HepG2 (cell line): Measurements from ENCODE around the gene ZNF324B. TPM values are rescaled to one million over a fixed set of nuclear protein-coding genes. Genes with fewer than 3 reads are reported as not detected.

Experiments used
- ATAC-seq: fragments of 200-7000 bp; cut with Tn5 transposase; 3 replicates; pipeline ENCODE4 v1.9.1; 2020; ENCODE audit warnings: mild to moderate bottlenecking, moderate library complexity
- BruUV-seq: library from RNA; stranded (reverse); fragments of 400-500 nt; replicated peaks from 2 replicates; lab custom pipeline; 2021; lab: Mats Ljungman, UMichigan
- CTCF ChIA-PET: fragments of 300-600 bp; formaldehyde crosslinking; extraction: SDS; loops from one replicate; lab custom pipeline; 2021; ENCODE audit warnings: low total read pairs, inconsistent platforms, low intra/inter-chr PET ratio; lab: Yijun Ruan, JAX
- POLR2A ChIA-PET: fragments of 350-600 bp; sonication (Branson Sonifier 250); formaldehyde crosslinking; loops from one replicate; lab custom pipeline; 2020; ENCODE audit warnings: antibody characterized with exemption, inconsistent platforms; lab: Yijun Ruan, JAX
- DNase-seq: peaks from one replicate; pipeline ENCODE4 v3.0.0-alpha.2; 2015; ENCODE audit warnings: low spot score
- FAIRE-seq: peaks from 3 replicates; lab custom pipeline; 2011; peaks lifted over from hg19 to GRCh38; lab: Jason Lieb, UNC
- H2AFZ ChIP-seq: one replicate; pipeline ENCODE4 v1.6.1; 2011; ENCODE audit warnings: low read length, inconsistent platforms
- H3K27ac ChIP-seq: fragments of 300-600 bp; 3 replicates; pipeline ENCODE4 v1.8.0; 2011; ENCODE audit warnings: mixed run types, mild to moderate bottlenecking, mixed read lengths, low read length, inconsistent platforms; ENCODE audit not compliant: insufficient read depth; ENCODE audit errors: extremely low read length
- H3K27me3 ChIP-seq, 2 experiments: fragments of 200-600 bp in 1 of 2; 2 replicates in 1 of 2; 3 replicates in 1 of 2; pipeline versions ENCODE4 v1.6.0 to v1.8.0; 2011; ENCODE audit warnings: low read length in 2 of 2, mild to moderate bottlenecking in 2 of 2, moderate library complexity in 2 of 2, inconsistent platforms in 1 of 2; ENCODE audit not compliant: insufficient read depth in 2 of 2, control insufficient read depth in 1 of 2
- H3K36me3 ChIP-seq, 2 experiments: fragments of 200-600 bp in 1 of 2; replicated peaks in 1 of 2; 2 replicates in 1 of 2; 3 replicates in 1 of 2; pipeline versions ENCODE4 v1.5.1 to v1.8.0; 2011; ENCODE audit warnings: low read length in 2 of 2, inconsistent platforms in 1 of 2; ENCODE audit not compliant: insufficient read depth in 2 of 2, control insufficient read depth in 1 of 2
- H3K4me1 ChIP-seq: 2 replicates; pipeline ENCODE4 v1.5.1; 2012; ENCODE audit warnings: low read length, inconsistent platforms; ENCODE audit not compliant: insufficient read depth
- H3K4me2 ChIP-seq: 2 replicates; pipeline ENCODE4 v1.6.0; 2011; ENCODE audit warnings: low read depth, low read length, inconsistent platforms
- H3K4me3 ChIP-seq, 3 experiments: fragments of 200-600 bp in 1 of 3; sonication (generic), shearing (Covaris generic) in 1 of 3; replicated peaks in 1 of 3; 2 replicates each; pipeline ENCODE4 v1.5.1; 2011 to 2016; ENCODE audit warnings: low read length in 3 of 3, inconsistent platforms in 2 of 3, low read depth in 2 of 3, mild to moderate bottlenecking in 2 of 3, control low read depth in 1 of 3, mixed read lengths in 1 of 3; ENCODE audit not compliant: insufficient read depth in 1 of 3
- H3K79me2 ChIP-seq: one replicate; pipeline ENCODE4 v1.6.1; 2011; ENCODE audit warnings: low read length, inconsistent platforms; ENCODE audit not compliant: insufficient read depth
- H3K9ac ChIP-seq: 2 replicates; pipeline ENCODE4 v1.6.0; 2011; ENCODE audit warnings: mild to moderate bottlenecking, low read depth, low read length, inconsistent platforms; ENCODE audit not compliant: insufficient read depth
- H3K9me3 ChIP-seq: 2 replicates; pipeline ENCODE4 v1.5.1; 2012; ENCODE audit warnings: mild to moderate bottlenecking, low read length
- H4K20me1 ChIP-seq: 2 replicates; pipeline ENCODE4 v1.6.0; 2011; ENCODE audit warnings: inconsistent platforms, mild to moderate bottlenecking, low read length, moderate library complexity; ENCODE audit not compliant: insufficient read depth
- HCFC1 ChIP-seq: fragments of 150-350 bp; IDR thresholded peaks from 2 replicates; pipeline ENCODE4 v1.6.1; 2014; ENCODE audit warnings: low read depth, low read length
- RELA ChIP-seq: sonication (generic); formaldehyde crosslinking; IDR thresholded peaks from 2 replicates; pipeline ENCODE4 v1.4.0; 2020; ENCODE audit warnings: missing genetic modification reagents
- RFX3 ChIP-seq: IDR thresholded peaks from 2 replicates; pipeline ENCODE4 v1.6.1; 2016; ENCODE audit warnings: missing biosample characterization, missing genetic modification reagents
- SMAD1 ChIP-seq: sonication (generic); formaldehyde crosslinking; IDR thresholded peaks from 2 replicates; pipeline ENCODE4 v1.4.0; 2020; ENCODE audit warnings: missing genetic modification reagents, low read depth, mild to moderate bottlenecking, borderline replicate concordance
- SMAD9 ChIP-seq: sonication (generic); formaldehyde crosslinking; IDR thresholded peaks from 2 replicates; pipeline ENCODE4 v1.5.1; 2020; ENCODE audit warnings: mild to moderate bottlenecking, missing genetic modification reagents
- TBL1XR1 ChIP-seq: fragments of 150-350 bp; IDR thresholded peaks from 2 replicates; pipeline ENCODE4 v1.6.1; 2014; ENCODE audit warnings: borderline replicate concordance, low read length; ENCODE audit not compliant: partially characterized antibody
- ZMYM2 ChIP-seq: sonication (generic); formaldehyde crosslinking; IDR thresholded peaks from 2 replicates; pipeline ENCODE4 v1.8.0; 2022; ENCODE audit warnings: mild to moderate bottlenecking, missing genetic modification reagents
- ZNF253 ChIP-seq: sonication (generic); formaldehyde crosslinking; IDR thresholded peaks from 2 replicates; pipeline ENCODE4 v1.8.0; 2022; ENCODE audit warnings: mild to moderate bottlenecking, missing genetic modification reagents, borderline replicate concordance
- ZNF570 ChIP-seq: sonication (generic); formaldehyde crosslinking; IDR thresholded peaks from 2 replicates; pipeline ENCODE4 v1.4.0; 2020; ENCODE audit warnings: mild to moderate bottlenecking, missing genetic modification reagents, borderline replicate concordance
- ZNF589 ChIP-seq: sonication (generic); formaldehyde crosslinking; conservative IDR thresholded peaks from 2 replicates; pipeline ENCODE4 v1.8.0; 2022; ENCODE audit warnings: mild to moderate bottlenecking, moderate library complexity, missing genetic modification reagents
- ZNF605 ChIP-seq: sonication (generic); formaldehyde crosslinking; IDR thresholded peaks from 2 replicates; pipeline ENCODE4 v1.8.0; 2022; ENCODE audit warnings: mild to moderate bottlenecking, missing genetic modification reagents
- ZNF614 ChIP-seq: IDR thresholded peaks from 2 replicates; pipeline ENCODE4 v1.6.1; 2018; ENCODE audit warnings: missing biosample characterization, missing genetic modification reagents, inconsistent platforms, borderline replicate concordance
- ZNF800 ChIP-seq: sonication (generic); formaldehyde crosslinking; IDR thresholded peaks from 2 replicates; pipeline ENCODE4 v1.4.0; 2020; ENCODE audit warnings: missing genetic modification reagents
- ZNF891 ChIP-seq: sonication (generic); formaldehyde crosslinking; IDR thresholded peaks from 2 replicates; pipeline ENCODE4 v1.5.0; 2020; ENCODE audit warnings: mild to moderate bottlenecking, missing genetic modification reagents
- WGBS: methylation state at CpG from one replicate; pipeline ENCODE4 v1.1.6; 2017; ENCODE audit warnings: low lambda C conversion rate; 5-methylcytosine and 5-hydroxymethylcytosine counted together
- in situ Hi-C: cut with HindIII; loops from 2 replicates; pipeline ENCODE4 v1.10.0; 2017; ENCODE audit warnings: low pct_unique_long_range_greater_than_20kb; ENCODE audit not compliant: extremely low pct_ligation_motif_present
- intact Hi-C: fragments of 100-400 bp; cut with micrococcal nuclease; formaldehyde crosslinking; loops from one replicate; pipeline ENCODE4 v1.10.0; 2022; ENCODE audit not compliant: unreplicated experiment
- polyA plus RNA-seq, 8 experiments: library from polyadenylated mRNA; depleted of rRNA in 3 of 8; stranded (reverse) in 7 of 8; unstranded in 1 of 8; fragments of >200 nt; fragmentation: Illumina TruSeq in 4 of 8; extraction: Trizol in 4 of 8; gene quantifications; 2 replicates each; pipeline versions ENCODE4 v1.2.1 to v1.2.3, GENCODE V29; 2011 to 2016; ENCODE audit warnings: low read depth in 4 of 8, missing spikeins in 1 of 8, mixed read lengths in 1 of 8; ENCODE audit not compliant: insufficient read depth in 1 of 8
- total RNA-seq, 5 experiments: library from RNA; depleted of rRNA; stranded (reverse); fragments of >200 nt; fragmentation: Illumina TruSeq; extraction: Trizol; gene quantifications; 2 replicates each; pipeline ENCODE4 v1.2.3, GENCODE V29; 2016; ENCODE audit warnings: low read depth in 1 of 5

ZNF324B gene
- total and polyA plus RNA-seq, 2 of the 13 experiments (the other 11 are each of a cell fraction or from before 2014, with no cell fraction given): 0.53 to 3.0 TPM

GRCh38 chr19:58474291-58474996, 23.0 kb downstream of the ZNF324B start (continued):
- no peak for TF ChIP-seq ZNF891 (CRISPR knock-in tag)
- TF ChIP-seq ZNF614 (CRISPR knock-in tag): no peak

- no peak overlapping the region for H2AFZ ChIP-seq
- no peaks in the 10 kb centered on the region for H4K20me1 ChIP-seq
- FAIRE-seq: no peak
- intact Hi-C loops (no loop called here), in situ Hi-C loops (no loop called here)
- peak overlapping the region; percentile 75 to 88 (median 75) for H3K4me3 ChIP-seq
- H3K4me1 ChIP-seq: peaks cover 20% of the 10 kb centered on the region
- no peak for DNase-seq
- H3K9me3 ChIP-seq: no peaks in the 10 kb centered on the region
- POLR2A ChIA-PET: interaction anchor here (0.7 to 1.5 kb wide), 9 partner anchors 10 to 113 kb away, joined by 3 to 5 read pairs (median 3); partner anchors contain the start of genes SLC27A5, ZBTB45, ZNF497 and ZNF584
- no peaks in the 10 kb centered on the region; a peak in 1 of 5 replicates for H3K27me3 ChIP-seq
- CTCF ChIA-PET: no interaction called here
- BruUV-seq: no TSS peak
- no peak for ATAC-seq
- WGBS: 47% methylated on average over 18 of the region's 27 CpGs
- peak overlapping the region; percentile 73 for H3K9ac ChIP-seq
- H3K4me2 ChIP-seq: peak overlapping the region; percentile 97
- peaks cover 3 to 17% of the 10 kb centered on the region in 2 experiments; a peak in 4 of 5 replicates for H3K36me3 ChIP-seq
- H3K27ac ChIP-seq: peak overlapping the region; percentile 77
- H3K79me2 ChIP-seq: no peaks in the 10 kb centered on the region
- no peak for TF ChIP-seq HCFC1
- TF ChIP-seq ZMYM2: no peak
- TF ChIP-seq TBL1XR1: no peak
- TF ChIP-seq ZNF253: no peak
- peak; percentile 68; the same call in 1 of the 2 replicates for TF ChIP-seq RFX3 (CRISPR knock-in tag)
- peak; percentile 8; the same call in 1 of the 2 replicates for TF ChIP-seq ZNF800 (CRISPR knock-in tag)
- TF ChIP-seq SMAD1: peak; percentile 3; the same call in 1 of the 2 replicates
- 0 out of 2 replicates have a peak, but pooled peaks have one; percentile 29 for TF ChIP-seq ZNF605 (CRISPR knock-in tag)
- TF ChIP-seq ZNF589 (CRISPR knock-in tag): no peak
- TF ChIP-seq RELA (CRISPR knock-in tag): no peak
- no peak for TF ChIP-seq SMAD9 (CRISPR knock-in tag)
- no peak for TF ChIP-seq ZNF570 (CRISPR knock-in tag)
Measured at GRCh38 chr19:58474997-58475713, 23.7 kb downstream of the ZNF324B start.
